Panc1 (cell line): ENCODE results near the gene RSRP1. TPM values are rescaled to one million over a fixed set of nuclear protein-coding genes. Genes with fewer than 3 reads are reported as not detected.

Experiments
- ATAC-seq: fragments of 200-7000 bp; cut with Tn5 transposase; 2 replicates; pipeline ENCODE4 v1.9.1; 2020; ENCODE audit warnings: mild to moderate bottlenecking, moderate library complexity
- BruUV-seq: library from RNA; stranded (reverse); fragments of 400-500 nt; replicated peaks from 2 replicates; lab custom pipeline; 2021; lab: Mats Ljungman, UMichigan
- CTCF ChIA-PET: fragments of 300-600 bp; sonication (Branson Sonifier 250); formaldehyde crosslinking; loops from one replicate; lab custom pipeline; 2022; ENCODE audit warnings: antibody characterized with exemption; lab: Charles Lee
- POLR2A ChIA-PET: fragments of 300-600 bp; sonication (Branson Sonifier 250); formaldehyde crosslinking; loops from one replicate; lab custom pipeline; 2022; ENCODE audit warnings: antibody characterized with exemption; lab: Charles Lee
- DNase-seq: peaks from one replicate; pipeline ENCODE4 v3.0.0-alpha.2; 2010; ENCODE audit warnings: low read depth, low spot score
- H3K27ac ChIP-seq: 2 replicates; pipeline ENCODE4 v1.5.1; 2011; ENCODE audit warnings: mild to moderate bottlenecking, low read length, inconsistent platforms
- H3K27me3 ChIP-seq: fragments of 200-500 bp; sonication (Bioruptor generic); 2 replicates; pipeline ENCODE4 v1.6.0; 2014; ENCODE audit warnings: low read length, inconsistent platforms; ENCODE audit not compliant: control insufficient read depth, insufficient read depth
- H3K36me3 ChIP-seq: fragments of 200-500 bp; sonication (Bioruptor generic); 2 replicates; pipeline ENCODE4 v1.5.1; 2014; ENCODE audit warnings: inconsistent platforms, mild to moderate bottlenecking, low read length, moderate library complexity; ENCODE audit not compliant: control insufficient read depth, insufficient read depth
- H3K4me1 ChIP-seq: 2 replicates; pipeline ENCODE4 v1.5.1; 2011; ENCODE audit warnings: inconsistent platforms, mild to moderate bottlenecking, low read length, moderate library complexity; ENCODE audit not compliant: control insufficient read depth, insufficient read depth
- H3K4me3 ChIP-seq, 2 experiments: 2 replicates each; pipeline ENCODE4 v1.5.1; 2011 to 2012; ENCODE audit warnings: low read depth in 2 of 2, low read length in 2 of 2, mild to moderate bottlenecking in 2 of 2, inconsistent platforms in 1 of 2, moderate library complexity in 1 of 2
- H3K9me3 ChIP-seq: fragments of 200-500 bp; sonication (Bioruptor generic); 2 replicates; pipeline ENCODE4 v1.5.1; 2014; ENCODE audit warnings: low read depth, mild to moderate bottlenecking, inconsistent platforms, low read length, moderate library complexity; ENCODE audit not compliant: control insufficient read depth, insufficient read depth
- POLR2AphosphoS5 ChIP-seq: IDR thresholded peaks from 2 replicates; pipeline ENCODE4 v1.6.1; 2012; ENCODE audit warnings: mild to moderate bottlenecking, low read depth, low read length, moderate library complexity
- SIN3A ChIP-seq: IDR thresholded peaks from 2 replicates; pipeline ENCODE4 v1.6.1; 2012; ENCODE audit warnings: low read depth, mild to moderate bottlenecking, low read length, moderate library complexity, borderline replicate concordance; ENCODE audit not compliant: insufficient read depth
- TCF7L2 ChIP-seq: IDR thresholded peaks from 2 replicates; pipeline ENCODE4 v1.6.1; 2011; ENCODE audit warnings: mild to moderate bottlenecking, low read depth, low read length, inconsistent platforms
- in situ Hi-C: cut with HindIII; loops from 2 replicates; pipeline ENCODE4 v1.10.0; 2016; ENCODE audit warnings: low sequenced_read_pairs, low pct_unique_long_range_greater_than_20kb
- intact Hi-C: fragments of 100-400 bp; cut with micrococcal nuclease; formaldehyde crosslinking; loops from one replicate; pipeline ENCODE4 v1.10.0; 2022; ENCODE audit not compliant: unreplicated experiment
- total RNA-seq: library from RNA; stranded (reverse); gene quantifications from one replicate; pipeline ENCODE4 v1.2.1, GENCODE V29; 2021; ENCODE audit not compliant: unreplicated experiment
- TF ChIP-seq, protein P1 (sequence below), 2 experiments: IDR thresholded peaks; 2 replicates each; pipeline ENCODE4 v1.6.1; 2011 to 2012; ENCODE audit warnings: low read depth in 2 of 2, control low read depth in 1 of 2, low read length in 1 of 2, mild to moderate bottlenecking in 1 of 2, moderate library complexity in 1 of 2; ENCODE audit not compliant: insufficient read depth in 1 of 2
- TF ChIP-seq, protein P2 (sequence below): fragments of 450-650 bp; IDR thresholded peaks from 2 replicates; pipeline ENCODE4 v1.5.1; 2017; ENCODE audit warnings: mild to moderate bottlenecking

The RSRP1 gene
- total RNA-seq, 1 experiment from 2014 or later, result 104 TPM

DNA sequence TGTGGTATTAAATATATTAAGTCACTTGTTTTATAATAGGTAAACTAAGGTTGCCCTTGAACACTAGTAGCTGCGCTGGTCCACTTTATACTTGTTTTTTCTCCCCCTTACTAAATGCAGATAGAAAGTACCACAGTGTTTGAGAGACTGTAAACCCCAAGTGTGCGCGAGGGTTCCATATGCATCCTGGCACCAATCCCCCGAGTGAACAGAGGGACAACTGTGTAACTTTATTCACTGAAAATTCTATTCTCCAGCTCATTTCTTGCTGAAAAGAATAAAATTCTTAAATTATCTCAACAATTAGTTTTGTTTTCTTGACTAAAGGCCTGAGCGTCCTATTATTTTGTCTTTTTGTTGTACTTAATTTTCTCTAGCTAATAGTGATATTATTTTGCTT is 1.9 kb downstream of the RSRP1 start:
- CTCF ChIA-PET, result no interaction called here
- BruUV-seq, result no TSS peak
- in situ Hi-C loops, result no loop called here

DNA sequence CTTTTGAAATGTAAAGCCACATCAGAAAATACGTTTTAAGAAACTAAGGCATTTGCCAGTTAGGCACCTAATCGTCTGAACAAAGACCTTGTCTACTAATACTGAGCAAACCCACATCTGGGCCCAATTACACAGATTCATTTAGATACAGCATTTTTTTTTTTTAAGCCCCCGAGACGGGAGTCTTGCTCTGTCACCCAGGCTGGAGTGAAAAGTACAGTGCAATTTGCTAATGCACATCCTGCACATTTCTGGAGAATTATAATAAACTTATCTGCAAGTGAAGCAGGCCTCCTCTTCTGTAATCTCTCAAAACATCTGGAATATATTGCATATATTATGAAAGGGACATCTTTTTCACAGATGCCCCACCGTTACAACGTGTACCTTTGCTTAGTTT is 3.3 kb downstream of the RSRP1 start:
- ChIA-PET CTCF (no interaction called here), POLR2A (no interaction called here)
- Histone ChIP-seq H3K4me1 (peaks cover 32% of the 10 kb centered on the region; the same call in 1 of the 2 replicates), H3K27me3 (no peaks in the 10 kb centered on the region), H3K4me3 (no peak overlapping the region), H3K36me3 (peaks cover 46% of the 10 kb centered on the region), H3K9me3 (no peaks in the 10 kb centered on the region), H3K27ac (no peak overlapping the region)
- intact Hi-C loops, result no loop called here
- TF ChIP-seq SIN3A (no peak), POLR2AphosphoS5 (no peak), TCF7L2 (no peak)
- TF ChIP-seq, protein P1, sequence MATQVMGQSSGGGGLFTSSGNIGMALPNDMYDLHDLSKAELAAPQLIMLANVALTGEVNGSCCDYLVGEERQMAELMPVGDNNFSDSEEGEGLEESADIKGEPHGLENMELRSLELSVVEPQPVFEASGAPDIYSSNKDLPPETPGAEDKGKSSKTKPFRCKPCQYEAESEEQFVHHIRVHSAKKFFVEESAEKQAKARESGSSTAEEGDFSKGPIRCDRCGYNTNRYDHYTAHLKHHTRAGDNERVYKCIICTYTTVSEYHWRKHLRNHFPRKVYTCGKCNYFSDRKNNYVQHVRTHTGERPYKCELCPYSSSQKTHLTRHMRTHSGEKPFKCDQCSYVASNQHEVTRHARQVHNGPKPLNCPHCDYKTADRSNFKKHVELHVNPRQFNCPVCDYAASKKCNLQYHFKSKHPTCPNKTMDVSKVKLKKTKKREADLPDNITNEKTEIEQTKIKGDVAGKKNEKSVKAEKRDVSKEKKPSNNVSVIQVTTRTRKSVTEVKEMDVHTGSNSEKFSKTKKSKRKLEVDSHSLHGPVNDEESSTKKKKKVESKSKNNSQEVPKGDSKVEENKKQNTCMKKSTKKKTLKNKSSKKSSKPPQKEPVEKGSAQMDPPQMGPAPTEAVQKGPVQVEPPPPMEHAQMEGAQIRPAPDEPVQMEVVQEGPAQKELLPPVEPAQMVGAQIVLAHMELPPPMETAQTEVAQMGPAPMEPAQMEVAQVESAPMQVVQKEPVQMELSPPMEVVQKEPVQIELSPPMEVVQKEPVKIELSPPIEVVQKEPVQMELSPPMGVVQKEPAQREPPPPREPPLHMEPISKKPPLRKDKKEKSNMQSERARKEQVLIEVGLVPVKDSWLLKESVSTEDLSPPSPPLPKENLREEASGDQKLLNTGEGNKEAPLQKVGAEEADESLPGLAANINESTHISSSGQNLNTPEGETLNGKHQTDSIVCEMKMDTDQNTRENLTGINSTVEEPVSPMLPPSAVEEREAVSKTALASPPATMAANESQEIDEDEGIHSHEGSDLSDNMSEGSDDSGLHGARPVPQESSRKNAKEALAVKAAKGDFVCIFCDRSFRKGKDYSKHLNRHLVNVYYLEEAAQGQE (IDR thresholded peaks at IDR 0.05; ENCODE audit: insufficient read depth in 1 of 2, low read depth in 2 of 2, low read length in 1 of 2), result no peak
- TF ChIP-seq, protein P2, sequence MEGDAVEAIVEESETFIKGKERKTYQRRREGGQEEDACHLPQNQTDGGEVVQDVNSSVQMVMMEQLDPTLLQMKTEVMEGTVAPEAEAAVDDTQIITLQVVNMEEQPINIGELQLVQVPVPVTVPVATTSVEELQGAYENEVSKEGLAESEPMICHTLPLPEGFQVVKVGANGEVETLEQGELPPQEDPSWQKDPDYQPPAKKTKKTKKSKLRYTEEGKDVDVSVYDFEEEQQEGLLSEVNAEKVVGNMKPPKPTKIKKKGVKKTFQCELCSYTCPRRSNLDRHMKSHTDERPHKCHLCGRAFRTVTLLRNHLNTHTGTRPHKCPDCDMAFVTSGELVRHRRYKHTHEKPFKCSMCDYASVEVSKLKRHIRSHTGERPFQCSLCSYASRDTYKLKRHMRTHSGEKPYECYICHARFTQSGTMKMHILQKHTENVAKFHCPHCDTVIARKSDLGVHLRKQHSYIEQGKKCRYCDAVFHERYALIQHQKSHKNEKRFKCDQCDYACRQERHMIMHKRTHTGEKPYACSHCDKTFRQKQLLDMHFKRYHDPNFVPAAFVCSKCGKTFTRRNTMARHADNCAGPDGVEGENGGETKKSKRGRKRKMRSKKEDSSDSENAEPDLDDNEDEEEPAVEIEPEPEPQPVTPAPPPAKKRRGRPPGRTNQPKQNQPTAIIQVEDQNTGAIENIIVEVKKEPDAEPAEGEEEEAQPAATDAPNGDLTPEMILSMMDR, result no peak
- ATAC-seq (no peak), DNase-seq (no peak)
- in situ Hi-C loops, result no loop called here
- BruUV-seq, result no TSS peak

More for the DNA sequence above, 1.9 kb downstream of the RSRP1 start:
- peaks cover 43% of the 10 kb centered on the region for H3K36me3 ChIP-seq
- TF ChIP-seq POLR2AphosphoS5 (no peak), TCF7L2 (no peak), SIN3A (no peak)
- TF ChIP-seq, protein P1 (IDR thresholded peaks at IDR 0.05; ENCODE audit: insufficient read depth in 1 of 2, low read depth in 2 of 2, low read length in 1 of 2), result no peak
- TF ChIP-seq, protein P2, result no peak
- POLR2A ChIA-PET, result no interaction called here
- no peaks in the 10 kb centered on the region for H3K27me3 ChIP-seq
- DNase-seq (no peak), ATAC-seq (no peak)
- H3K9me3 ChIP-seq, result no peaks in the 10 kb centered on the region
- intact Hi-C loops, result no loop called here
- H3K4me3 ChIP-seq, result peak overlapping the region; percentile 71 to 96
- peak overlapping the region; percentile 92 for H3K27ac ChIP-seq
- peaks cover 24% of the 10 kb centered on the region; the same call in 1 of the 2 replicates for H3K4me1 ChIP-seq
